ENCODE results near the gene AKAP12. TPM values are rescaled to one million over a fixed set of nuclear protein-coding genes. Genes with fewer than 3 reads are reported as not detected.
A peak's percentile ranks its signal among the peaks of the same experiment; 100 is the strongest.

The AKAP12 gene
- total and polyA plus RNA-seq, 12 donors, result 5.7 to 43.3 (median 12.2) TPM

GRCh38 chr6:151387175-151387970, 147.6 kb downstream of the AKAP12 start:
- 90 to 95% methylated on average over 11 of the region's 11 CpGs for WGBS, 2 donors
- Histone ChIP-seq H3K4me3 (no peak overlapping the region), H3K27ac (peak overlapping the region in 3 of 10 donors; percentile 2 to 100 (median 32))

GRCh38 chr6:151388236-151388635, 148.5 kb downstream of the AKAP12 start:
- Histone ChIP-seq H3K27me3 (no peaks in the 10 kb centered on the region), H3K27ac (peak overlapping the region in 8 of 10 donors; percentile 99 to 100 (median 100)), H3K36me3 (peaks cover 0 to 18% (median 0%) of the 10 kb centered on the region in 9 donors), H3K4me3 (peak overlapping the region in 1 of 10 donors; percentile 96), H3K9me3 (no peaks in the 10 kb centered on the region), H3K4me1 (peaks cover 9 to 53% (median 40%) of the 10 kb centered on the region in 9 donors)
- intact Hi-C loops (cut with DNase I), result no loop called here
- no peak for ATAC-seq
- no peak for DNase-seq
- TF ChIP-seq CTCF (IDR thresholded peaks at IDR 0.05), result no peak
- WGBS, 2 donors, result 85 to 94% methylated on average over 2 of the region's 2 CpGs

More at GRCh38 chr6:151387175-151387970, 147.6 kb downstream of the AKAP12 start:
- intact Hi-C loops (cut with DNase I), result no loop called here
- Histone ChIP-seq H3K4me1 (peaks cover under 1 to 45% (median 32%) of the 10 kb centered on the region in 9 donors), H3K36me3 (peaks cover 0 to 18% (median 0%) of the 10 kb centered on the region in 9 donors), H3K27me3 (no peaks in the 10 kb centered on the region), H3K9me3 (no peaks in the 10 kb centered on the region)
- TF ChIP-seq CTCF (IDR thresholded peaks at IDR 0.05), result no peak
- DNase-seq (no peak), ATAC-seq (no peak)

- H3K4me3 ChIP-seq, result peak overlapping the region; percentile 83 to 100 (median 96)
- peaks cover 0 to 17% (median 0%) of the 10 kb centered on the region in 9 donors for H3K36me3 ChIP-seq
- intact Hi-C loops (cut with DNase I), result no loop called here
- DNase-seq (no peak), ATAC-seq (peak in 2 of 8 donors; percentile 1 to 3)
- whole genome bisulfite sequencing, 2 donors, result 26 to 34% methylated on average over 12 of the region's 12 CpGs
- H3K27me3 ChIP-seq, result no peaks in the 10 kb centered on the region
- no peaks in the 10 kb centered on the region for H3K9me3 ChIP-seq
- peaks cover 12 to 62% (median 49%) of the 10 kb centered on the region in 9 donors for H3K4me1 ChIP-seq
- peak overlapping the region; percentile 94 to 100 (median 100) for H3K27ac ChIP-seq
- TF ChIP-seq CTCF (IDR thresholded peaks at IDR 0.05), result no peak
Measured at GRCh38 chr6:151388997-151389617, 149.3 kb downstream of the AKAP12 start.

GRCh38 chr6:151389618-151390275, 150.0 kb downstream of the AKAP12 start:
- H3K27me3 ChIP-seq, result no peaks in the 10 kb centered on the region
- H3K9me3 ChIP-seq, result no peaks in the 10 kb centered on the region
- H3K36me3 ChIP-seq, result peaks cover 0 to 10% (median 0%) of the 10 kb centered on the region in 9 donors
- DNase-seq (peak; percentile 66 to 80), ATAC-seq (peak in 7 of 8 donors; percentile 14 to 55 (median 45))
- peaks cover 12 to 61% (median 52%) of the 10 kb centered on the region in 9 donors for H3K4me1 ChIP-seq
- H3K4me3 ChIP-seq, result peak overlapping the region; percentile 83 to 100 (median 96)
- intact Hi-C loops (cut with DNase I), result loop anchor here in 5 of 10 donors (2.0 to 5.0 kb wide), 2 partner anchors 63 kb away; partner anchors contain the start of gene RMND1 (in 5 of the 5)
- TF ChIP-seq CTCF (IDR thresholded peaks at IDR 0.05), result no peak
- WGBS, 2 donors, result 0 to 1% methylated on average over 46 to 54 of the region's 54 CpGs
- peak overlapping the region; percentile 94 to 100 (median 100) for H3K27ac ChIP-seq

All from heart right ventricle (tissue), 16 donors.